ENCODE data around the gene PTCD1.

GRCh38 chr7:99465421-99465768 lies 26.8 kb upstream of the PTCD1 start:
- TF ChIP-seq CTCF (IDR thresholded peaks at IDR 0.05) (no peak), EZH2phosphoT487 (IDR thresholded peaks at IDR 0.05) (no peak)
